T-helper 22 cell (primary cell): ENCODE measurements around the gene ATAD2B.
"Not testable (repeated sequence)": the region's sequence is repeated elsewhere in the genome, so short reads cannot be mapped to it uniquely, and the experiment has no call there.

Experiments
- DNase-seq: peaks from one replicate; pipeline ENCODE4 v3.0.0-alpha.2; 2020; ENCODE audit warnings: low read depth

Gene ATAD2B

DNA sequence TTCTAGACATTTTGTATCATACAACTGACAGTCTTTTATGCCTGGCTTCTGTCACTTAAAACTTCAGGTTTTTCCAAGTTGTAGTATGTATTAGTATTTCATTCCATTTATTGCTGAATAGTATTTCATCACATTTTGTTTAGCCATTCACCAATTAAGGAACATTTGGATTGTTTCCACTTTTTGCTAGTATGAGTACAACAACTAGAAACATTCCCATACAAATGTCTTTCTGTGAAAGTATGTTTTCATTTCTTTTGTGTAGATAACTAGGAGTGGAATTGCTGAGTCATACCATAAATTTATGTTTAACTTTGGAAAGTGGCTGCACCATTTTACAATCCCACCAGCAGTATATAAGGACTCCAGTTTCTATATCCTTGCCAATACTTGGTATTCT, 135.9 kb downstream of the ATAD2B start:
- DNase-seq: no peak

DNA sequence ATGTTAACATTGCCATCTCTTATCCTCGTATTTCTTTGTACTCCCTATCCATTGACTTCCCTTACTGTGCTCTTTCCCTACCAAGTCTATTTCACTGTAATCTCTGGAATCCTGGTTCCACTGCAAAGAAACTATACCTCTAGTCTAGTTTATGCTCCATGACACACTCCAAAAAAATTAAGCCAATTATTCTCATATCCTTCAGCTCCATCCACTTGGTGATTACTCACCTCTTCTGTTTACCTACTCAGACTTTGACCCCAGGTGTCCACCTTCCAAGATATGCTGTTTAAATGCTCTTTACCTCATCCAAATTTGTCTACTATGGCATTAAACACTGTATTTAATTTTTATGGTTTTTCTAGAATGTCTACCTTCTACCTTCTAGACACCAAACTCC, 137.9 kb downstream of the ATAD2B start:
- DNase-seq: no peak

DNA sequence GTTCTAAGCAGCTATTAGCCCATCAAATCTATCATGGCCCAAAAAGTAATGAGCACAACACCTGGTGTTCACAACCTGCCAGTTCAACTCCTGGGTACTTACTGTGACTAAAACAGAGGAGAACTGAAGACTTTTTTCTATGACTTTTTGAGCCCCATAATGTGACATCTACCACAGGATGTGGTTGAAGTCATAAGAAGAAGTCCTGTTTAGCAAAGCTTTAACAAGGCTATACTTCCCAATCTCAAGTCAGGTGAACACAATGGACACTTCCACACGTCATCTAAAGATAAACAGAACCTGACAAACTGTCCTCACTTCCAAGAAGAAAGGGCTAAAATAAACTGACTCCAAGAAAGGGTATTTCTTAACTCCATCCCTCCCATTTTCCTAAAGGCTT, 138.8 kb downstream of the ATAD2B start:
- no peak for DNase-seq

DNA sequence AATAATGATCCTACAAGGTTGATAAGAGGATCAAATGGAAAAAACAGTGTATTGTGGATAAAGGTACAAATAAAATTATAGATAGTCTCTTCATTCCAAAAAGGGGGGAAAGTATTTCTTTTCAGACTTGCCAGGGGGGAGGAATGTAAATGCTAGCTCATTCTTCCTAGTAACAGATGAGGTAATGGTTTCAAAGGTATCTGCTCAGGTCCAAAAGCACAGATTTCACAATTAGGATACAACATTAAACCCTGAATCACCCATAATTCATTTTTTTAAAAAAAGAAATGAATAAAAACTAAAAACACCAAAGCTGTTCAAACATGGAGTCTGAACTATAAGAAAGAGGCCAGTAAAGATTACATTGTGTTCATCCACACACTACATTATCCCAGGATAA, 142.0 kb downstream of the ATAD2B start:
- no peak for DNase-seq

DNA sequence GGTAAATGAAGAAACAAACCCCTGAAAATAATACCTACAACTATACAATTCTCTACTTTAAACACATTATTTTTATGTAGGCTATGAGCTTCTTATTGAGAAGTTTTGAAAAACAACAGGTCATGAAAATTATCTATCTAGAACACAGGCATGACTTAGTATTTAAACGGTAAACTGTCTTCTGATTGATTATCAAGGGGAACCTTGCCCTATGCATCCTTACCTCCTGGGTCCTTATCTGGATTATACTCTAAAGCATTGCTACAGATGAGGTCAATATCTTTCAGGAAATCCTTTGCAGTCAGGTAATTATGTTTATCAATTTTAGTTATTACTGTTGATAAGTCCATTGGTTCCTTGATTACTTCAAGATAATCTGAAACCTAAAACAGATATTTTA, 144.3 kb downstream of the ATAD2B start:
- no peak for DNase-seq

DNA sequence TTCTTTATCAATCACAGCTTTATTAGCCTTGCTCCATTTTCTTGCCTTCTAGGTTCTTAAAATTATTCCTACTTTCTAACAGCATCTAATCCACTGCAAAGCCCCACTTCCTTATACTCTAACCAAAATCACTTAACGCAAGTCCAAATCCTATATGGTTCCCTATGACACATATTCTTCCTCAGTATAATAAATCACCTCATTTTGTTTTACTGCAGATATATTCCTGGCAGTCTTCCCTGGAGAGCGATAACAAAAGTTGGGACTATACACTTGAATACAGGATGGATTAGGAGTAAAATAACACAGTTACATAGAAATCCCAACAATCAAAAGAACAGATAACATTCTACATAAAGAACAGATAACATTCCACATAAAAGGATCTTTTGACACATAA, 144.8 kb downstream of the ATAD2B start:
- DNase-seq: no peak

DNA sequence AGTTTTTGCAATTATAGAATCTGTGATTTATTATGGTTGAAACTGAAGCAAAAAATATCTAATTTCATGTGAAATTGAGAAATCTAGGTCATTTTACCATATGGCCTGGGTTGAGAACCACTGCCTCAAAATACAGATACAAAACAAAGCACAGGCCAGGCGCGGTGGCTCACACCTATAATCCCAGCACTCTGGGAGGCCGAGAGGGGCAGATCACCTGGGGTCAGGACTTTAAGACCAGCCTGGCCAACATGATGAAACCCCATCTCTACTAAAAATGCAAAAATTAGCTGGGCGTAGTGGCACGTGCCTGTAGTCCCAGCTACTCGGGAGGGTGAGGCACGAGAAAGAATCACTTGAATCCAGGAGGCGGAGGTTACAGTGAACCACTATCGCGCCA, 146.5 kb downstream of the ATAD2B start:
- not testable (repeated sequence) for DNase-seq

DNA sequence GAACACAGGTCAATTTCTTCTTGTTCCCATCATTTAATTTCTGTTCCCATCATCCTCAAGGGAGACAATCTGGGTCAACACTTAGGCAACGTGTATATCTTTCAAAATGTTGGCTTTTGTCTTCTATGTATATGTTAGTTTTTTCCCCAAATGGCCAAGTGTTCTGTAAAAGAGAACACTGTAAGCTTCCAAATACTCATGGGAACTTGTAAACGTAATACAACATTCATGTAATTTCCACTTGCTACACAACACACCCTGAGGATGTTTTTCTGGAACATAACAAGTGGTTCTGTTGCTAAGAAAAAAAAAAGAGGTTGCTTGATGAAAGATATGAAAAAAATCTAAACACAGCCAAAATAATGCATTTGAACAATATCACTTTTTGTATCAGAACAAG, 149.1 kb downstream of the ATAD2B start:
- DNase-seq: no peak

DNA sequence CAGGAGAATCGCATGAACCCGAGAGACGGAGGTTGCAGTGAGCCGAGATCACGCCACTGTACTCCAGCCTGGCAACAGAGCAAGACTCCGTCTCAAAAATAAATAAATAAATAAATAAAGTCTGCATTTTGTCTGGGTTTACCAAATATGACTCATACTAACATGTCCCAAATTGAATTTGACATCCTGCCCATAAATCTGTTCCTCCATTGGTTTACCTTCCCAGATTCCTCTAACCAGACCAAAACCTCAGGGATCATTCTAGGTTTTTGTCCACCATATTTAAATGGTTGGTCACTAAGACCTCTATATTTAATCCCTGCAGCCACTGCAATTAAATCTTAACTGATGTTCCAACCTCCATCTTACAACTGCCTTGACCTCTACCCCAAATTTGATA, 150.9 kb downstream of the ATAD2B start:
- no peak for DNase-seq

DNA sequence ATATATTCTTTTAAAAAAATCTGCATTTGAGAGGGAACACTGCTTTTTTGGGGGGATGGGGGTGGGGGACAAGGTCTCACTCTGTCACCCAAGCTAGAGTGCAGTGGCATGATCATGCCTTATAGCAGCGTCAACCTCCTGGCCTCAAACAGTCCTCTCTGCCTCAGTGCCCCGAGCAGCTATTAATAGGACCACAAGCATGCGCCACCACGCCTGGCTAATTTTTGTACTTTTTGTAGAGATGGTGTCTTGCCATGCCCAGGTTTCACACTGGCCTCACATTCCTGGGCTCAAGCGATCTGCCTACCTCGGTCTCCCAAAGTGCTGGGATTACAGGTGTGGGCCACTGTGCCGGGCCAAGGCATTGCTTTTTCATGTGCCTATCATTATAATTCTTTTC, 154.2 kb downstream of the ATAD2B start:
- no peak for DNase-seq

DNA sequence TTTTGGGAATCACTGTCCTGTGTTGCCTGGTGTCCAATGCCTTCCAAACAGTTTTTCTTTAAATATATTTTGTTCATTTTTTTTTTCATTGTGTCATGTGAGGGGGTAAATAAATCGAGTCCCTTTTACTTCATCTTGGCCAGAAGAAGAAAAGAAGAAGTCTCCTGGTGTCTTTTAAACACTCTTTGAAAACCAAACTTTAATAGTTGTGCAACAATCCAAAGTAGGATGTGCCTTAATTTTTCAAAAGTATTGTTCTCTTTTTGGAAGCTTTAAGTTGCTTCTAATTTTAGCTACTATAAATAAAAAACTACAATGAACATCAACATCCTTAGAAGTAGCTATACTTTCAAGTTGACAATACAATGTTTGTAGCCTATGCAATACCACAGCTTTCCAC, 154.9 kb downstream of the ATAD2B start:
- no peak for DNase-seq

DNA sequence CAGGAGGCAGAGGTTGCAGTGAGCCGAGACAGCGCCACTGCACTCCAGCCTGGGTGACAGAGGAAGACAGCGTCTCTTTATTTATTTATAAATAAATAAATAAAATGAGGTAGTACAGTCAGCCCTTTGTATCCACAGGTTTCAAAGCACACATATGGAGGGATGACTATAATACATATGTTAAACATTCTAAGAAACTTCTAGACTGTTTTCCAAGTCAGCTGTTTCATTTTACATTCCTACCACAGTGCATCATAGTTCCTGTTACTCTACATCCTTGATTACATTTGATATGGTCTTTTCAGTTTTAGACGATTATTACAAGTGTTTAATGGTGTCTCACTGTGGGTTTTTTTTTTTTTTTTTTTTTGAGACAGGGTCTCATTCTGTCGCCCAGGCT, 157.6 kb downstream of the ATAD2B start:
- DNase-seq: no peak

DNA sequence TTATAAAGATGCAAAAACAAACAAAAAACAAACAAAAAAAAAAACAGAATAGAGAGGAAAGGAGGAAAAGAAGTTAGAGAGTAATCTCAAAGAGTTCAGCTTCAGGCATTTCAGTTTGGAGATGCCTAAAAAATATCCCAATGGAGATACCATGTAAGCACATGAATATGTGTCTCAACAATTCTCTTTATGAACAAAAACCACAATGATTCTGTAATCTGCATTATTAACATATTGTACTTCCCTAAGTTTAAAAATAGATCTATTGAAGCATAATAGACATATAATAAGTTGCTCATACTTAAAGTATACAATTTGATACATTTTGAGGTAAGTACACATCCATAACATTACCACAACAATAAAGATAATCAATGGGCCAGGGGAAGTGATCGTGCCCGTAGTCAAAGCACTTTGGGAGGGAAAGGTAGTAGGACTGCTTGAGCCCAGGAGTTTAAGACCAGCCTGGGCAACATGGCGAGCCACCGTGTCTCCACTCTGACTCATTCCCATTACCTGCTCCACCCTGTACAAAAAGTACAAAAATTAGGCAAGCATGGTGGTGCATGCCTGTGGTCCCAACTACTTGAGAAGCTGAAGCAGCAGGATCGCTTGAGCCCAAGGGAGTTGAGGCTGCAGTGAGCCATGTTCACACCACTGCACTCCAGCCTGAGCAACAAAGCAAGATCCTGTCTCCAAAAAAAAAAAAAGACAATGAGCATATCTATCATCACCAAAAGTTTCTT, 158.9 kb downstream of the ATAD2B start:
- no peak for DNase-seq

DNA sequence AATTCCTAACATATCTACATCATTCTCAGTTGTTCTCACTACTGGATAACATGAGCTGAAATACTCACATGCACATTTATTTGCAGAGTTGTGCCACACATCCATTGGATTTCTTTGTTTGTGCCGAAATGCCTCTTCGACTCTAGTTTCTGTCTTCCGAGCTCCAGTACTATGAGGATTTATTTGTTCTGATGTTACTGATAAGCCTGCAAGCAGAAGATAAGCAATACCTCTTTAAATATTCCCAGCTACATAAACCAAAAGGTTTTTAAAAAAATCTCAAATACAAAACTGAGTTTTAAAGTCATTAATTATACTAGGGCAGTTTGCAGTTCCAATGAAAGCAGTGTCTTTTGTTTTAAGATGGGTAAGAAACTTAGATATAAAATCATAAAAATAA, 164.8 kb downstream of the ATAD2B start:
- DNase-seq: no peak

DNA sequence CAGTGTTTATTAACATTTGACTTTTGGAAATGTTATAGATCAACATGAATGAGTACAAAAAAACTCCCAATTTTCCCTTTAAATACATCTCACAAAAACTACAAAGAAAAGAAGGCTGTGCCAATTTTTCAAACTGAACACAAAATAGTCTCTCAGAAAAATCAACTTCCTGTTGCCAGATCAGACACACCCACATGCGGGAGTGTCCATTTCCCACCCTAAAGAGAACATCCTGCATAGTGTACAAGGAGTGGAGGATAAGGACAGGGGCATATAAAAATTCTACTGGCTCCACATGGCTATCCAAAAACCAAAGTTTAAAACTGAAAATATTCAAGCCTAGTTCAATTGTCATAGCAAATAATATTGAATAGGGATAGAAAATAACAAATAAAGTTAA, 165.3 kb downstream of the ATAD2B start:
- DNase-seq: no peak

DNA sequence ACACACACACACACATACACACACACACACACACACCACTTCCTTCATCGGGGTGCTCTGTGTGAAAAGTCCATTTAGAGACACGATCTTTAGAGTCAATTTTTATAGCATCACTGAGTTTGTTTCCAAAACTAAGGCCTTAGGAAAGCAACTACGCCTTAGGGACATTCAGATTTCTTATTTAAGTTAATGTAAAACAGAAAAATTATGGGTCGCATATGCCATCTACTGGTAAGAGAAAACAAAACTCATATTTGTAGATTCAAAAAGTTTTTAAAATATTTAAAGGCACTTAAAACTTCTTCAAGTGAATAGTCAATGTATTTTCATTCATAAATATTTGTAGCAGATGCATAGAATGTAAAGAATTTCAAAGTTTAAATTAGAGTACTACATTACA, 166.2 kb downstream of the ATAD2B start:
- no peak for DNase-seq

DNA sequence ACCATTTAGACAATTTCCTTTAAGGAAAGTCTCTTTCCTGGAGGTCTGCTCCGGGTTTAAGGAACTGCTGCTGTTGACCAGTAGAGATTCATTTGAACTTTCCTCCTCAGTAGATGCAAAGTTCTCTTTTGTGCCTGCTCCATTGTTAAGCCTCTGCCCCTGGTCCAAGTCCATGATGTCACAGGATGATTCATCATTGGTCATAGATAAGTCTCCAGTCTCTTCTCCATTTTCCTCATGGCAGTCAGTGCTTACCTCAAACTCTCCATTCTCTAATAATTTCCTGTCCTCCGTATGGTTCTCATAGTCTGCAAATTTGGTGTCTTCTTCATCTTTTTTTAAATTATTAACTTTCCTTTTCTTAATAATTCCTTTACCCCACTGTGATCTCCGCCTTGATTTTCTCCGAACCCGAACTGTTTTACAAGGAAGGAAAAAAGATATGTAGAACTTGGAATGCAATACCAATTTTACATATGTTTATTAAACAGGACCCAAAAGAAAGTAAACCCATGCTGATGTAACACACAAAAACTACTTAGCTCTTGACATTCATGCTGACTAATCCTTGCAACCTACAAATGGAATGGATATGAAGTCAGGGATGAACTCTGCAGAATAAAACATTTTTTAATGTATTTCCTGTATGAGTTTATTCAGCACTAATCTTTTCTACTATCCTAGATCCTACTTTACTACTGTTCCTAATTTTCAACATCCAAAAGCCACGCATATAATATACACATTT, 169.1 kb downstream of the ATAD2B start:
- no peak for DNase-seq

DNA sequence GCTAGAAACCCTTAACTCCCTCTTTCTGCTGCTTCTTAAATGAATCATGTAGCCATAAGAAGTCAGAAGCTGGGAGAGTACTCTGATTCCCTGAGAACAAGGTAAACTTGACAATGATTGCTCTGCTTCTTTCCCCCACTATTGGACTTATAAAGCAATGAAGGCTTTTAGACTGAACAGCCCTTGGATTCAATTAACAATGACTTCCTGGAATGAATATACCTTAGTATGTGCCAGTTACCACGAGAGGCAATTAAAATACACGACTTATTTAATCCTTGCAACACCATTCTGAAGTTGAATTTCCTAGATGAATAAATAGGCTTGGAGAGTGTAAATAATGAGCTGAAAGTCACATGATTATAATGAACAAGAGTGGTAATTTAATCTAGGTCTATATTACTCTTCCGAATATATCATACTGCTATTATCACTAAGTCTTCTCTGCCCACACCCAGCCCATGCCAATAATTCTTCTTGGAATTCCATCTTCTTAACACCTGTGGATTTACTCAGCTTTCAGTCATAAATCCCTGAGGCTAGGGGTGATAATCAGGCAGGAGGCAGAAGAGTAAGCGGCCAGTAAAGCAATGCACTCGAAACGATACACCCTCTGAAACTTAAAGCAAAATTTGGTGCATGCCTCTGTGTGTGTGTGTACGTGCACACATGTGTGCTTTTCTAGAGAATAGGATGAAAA, 170.2 kb downstream of the ATAD2B start:
- DNase-seq: no peak

DNA sequence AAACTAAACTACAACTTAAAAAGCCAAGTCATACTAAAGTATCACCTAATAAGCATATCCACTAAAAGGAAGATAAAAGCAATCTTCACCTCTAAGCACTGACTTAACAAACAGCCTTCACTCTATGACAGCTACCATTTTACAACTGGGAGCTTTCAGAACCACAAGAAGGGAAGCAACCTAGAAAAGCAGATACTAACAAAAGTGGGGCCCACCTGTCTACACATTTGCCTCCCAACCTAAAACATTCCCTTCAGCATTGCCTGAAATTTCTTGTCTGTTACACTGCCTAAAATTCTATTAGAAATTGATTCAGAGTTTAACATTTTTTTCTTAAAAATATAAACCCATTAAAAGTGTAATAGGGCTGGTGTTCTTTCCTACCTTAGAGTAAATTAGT, 172.0 kb downstream of the ATAD2B start:
- no peak for DNase-seq

DNA sequence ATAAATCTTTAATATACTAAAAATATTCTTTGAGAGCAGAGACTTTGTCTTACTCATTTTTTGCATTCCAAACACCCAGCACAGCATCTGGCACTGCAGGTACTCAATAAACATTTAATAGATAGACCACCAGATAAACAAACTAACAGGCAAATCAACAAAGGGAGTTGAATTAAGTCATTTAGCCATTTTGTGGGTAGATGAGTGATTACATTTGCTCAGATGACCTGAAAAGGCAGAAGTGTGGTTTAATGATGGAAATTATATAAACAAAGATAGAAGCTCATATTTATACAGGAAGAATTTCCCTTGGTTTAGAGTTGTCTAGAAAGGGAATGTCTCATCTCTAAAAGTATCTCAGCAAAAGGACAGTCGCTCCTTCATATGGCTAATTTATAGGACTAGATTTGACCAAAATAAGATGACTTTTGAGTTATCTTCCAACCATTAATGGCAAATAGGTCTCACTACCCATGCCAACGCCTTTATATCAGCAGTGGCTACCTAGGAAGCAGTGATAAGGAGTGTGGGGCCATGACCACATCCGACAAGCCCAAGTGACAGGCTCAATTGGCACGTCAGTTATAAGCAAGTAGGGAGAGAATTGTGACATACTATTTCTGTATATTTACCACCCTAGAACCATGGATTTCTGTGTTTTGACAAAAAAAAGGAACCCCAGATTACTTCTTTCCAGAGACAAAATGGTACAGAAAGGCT, 173.5 kb downstream of the ATAD2B start:
- no peak for DNase-seq

DNA sequence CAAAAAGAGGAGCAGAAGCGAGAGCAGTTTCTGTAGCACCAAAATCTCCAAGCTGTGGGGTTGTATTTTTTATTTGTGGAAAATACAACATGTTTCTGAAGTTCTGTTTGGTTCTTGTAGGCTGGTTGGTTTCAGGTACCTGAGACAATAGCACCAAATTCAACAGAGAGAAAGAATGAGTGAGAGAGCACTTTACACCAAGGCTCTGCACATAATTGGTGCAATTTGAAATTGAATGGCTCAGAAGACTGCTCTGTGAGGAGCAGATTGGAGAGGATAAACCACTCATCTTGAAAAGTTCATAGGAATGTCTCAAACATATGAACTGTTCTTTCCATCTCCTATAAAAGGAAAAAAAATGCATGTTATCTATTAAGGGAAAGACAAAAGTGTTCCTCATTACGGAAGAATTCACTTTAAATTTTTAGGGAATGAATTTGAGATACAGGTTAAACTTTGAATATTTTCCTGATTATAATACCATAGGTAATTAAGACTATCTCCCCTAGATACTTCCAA, 175.1 kb downstream of the ATAD2B start:
- no peak for DNase-seq

DNA sequence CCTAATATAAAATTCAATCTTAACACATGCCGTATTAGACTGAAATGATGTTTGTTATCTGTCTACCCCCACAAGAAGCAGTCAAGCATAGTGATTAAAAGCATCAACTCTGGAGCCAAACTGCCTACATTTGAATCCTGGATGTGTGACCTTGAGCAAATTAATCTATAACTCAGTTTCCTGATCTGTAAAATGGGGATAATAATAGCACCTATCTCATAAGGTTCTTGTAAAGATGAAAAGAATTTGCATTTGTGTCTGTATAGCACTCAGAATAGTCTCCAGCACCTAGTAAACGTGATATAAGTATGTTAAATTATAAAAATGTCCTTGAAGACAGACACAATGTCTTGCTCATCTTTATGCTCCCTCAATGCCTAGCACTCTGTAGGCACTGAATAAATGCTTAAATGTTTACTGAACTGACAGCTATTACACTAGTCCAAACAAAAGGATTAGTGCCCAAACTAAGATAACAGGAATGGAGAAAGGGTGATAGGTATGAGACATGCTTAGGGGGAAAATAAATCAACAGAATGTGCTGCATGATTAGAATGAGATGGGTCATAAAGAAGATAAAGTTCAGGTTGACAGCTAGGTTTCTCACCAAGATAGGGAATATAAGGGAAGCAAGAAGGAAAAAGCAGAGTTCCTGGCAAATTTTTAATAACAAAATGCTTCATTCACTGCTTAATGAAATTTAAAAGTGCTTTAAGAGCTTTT, 180.6 kb downstream of the ATAD2B start:
- no peak for DNase-seq
